ENCODE results near the gene HYAL2. TPM values are rescaled to one million over a fixed set of nuclear protein-coding genes. Genes with fewer than 3 reads are reported as not detected.

The HYAL2 gene
- total RNA-seq, 2 donors from 2014 or later = 86.5 to 87.5 TPM

DNA sequence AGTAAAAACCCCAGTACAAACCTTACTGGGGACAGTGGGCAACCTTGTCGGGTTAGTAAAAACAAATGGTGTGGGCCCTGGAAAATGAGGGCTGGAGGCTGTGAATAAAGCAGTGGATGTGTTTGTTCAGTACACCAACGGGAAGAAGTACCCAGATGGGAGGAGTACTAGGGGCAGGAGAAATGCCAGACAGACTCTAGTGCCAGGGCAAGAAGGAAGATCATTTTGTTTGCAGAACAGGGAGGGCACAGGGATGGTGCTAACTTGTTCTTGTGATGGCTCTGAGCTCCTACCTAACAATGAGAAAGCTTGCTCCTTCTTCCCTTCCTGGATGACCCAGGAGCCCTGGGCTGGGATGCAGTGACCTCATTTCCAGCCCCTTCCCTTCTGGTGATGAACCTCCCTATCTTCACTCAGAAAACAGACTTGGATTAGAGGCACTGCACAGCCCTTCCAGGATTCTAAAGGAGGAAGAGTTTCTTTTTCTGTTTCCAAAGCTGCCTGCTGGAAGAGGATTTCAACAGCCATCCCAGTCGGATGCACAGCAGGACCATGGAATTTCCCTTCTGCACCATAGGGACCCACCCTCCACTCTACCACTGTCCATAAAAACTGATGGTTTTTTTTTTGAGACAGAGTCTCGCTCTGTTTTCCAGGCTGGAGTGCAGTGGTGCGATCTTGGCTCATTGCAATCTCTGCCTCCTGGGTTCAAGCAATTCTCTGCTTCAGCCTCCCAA, 12.0 kb upstream of the HYAL2 start:
- Histone ChIP-seq H3K4me3 (peak overlapping the region; percentile 27), H3K27me3 (replicated peaks; ENCODE audit: insufficient read depth) (no peaks in the 10 kb centered on the region), H3K36me3 (peaks cover 28% of the 10 kb centered on the region), H3K4me1 (ENCODE audit: control insufficient read depth in 1 of 2, low read depth in 2 of 2) (peaks cover 39 to 55% of the 10 kb centered on the region in 2 donors), H3K27ac (peak overlapping the region; percentile 90 to 93), H3K9me3 (no peaks in the 10 kb centered on the region)
- TF ChIP-seq CTCF (IDR thresholded peaks at IDR 0.05) = no peak
- no peak for DNase-seq (ENCODE audit: low spot score)
- ATAC-seq (ENCODE audit: insufficient number of reproducible peaks, low FRiP score, low read depth) = no peak

DNA sequence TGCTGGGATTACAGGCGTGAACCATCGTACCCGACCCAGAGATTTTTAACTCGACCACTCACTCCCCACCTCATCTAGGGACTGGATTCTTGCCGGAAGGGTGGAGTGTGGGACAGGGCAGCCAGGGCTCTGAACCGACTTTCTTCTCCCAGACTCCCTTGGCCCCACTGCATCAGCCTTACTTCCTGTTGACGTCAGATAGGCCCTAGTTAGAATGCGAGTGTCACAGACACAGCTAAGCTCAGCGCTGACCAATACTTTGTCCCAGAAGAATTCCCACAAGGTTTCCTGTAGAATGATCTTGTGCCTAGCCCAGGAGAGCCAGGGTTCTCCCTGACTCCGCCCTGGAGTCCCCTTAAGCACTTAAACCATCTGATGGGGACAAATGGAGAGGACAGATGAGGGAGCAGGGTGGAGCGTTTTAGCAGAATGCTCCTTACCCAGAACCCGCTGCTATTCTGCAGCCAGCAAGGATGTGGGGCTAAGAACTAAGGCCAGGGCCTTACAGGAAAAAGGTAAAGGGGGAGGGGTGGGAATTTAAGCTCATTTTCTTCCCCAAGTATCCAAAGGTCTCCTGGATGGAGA, 11.3 kb upstream of the HYAL2 start:
- peak; percentile 32 for ATAC-seq (ENCODE audit: insufficient number of reproducible peaks, low FRiP score, low read depth)
- Histone ChIP-seq H3K27me3 (replicated peaks; ENCODE audit: insufficient read depth) (no peaks in the 10 kb centered on the region), H3K4me3 (peak overlapping the region; percentile 27), H3K9me3 (no peaks in the 10 kb centered on the region), H3K4me1 (ENCODE audit: control insufficient read depth in 1 of 2, low read depth in 2 of 2) (peaks cover 35 to 48% of the 10 kb centered on the region in 2 donors), H3K27ac (peak overlapping the region; percentile 90 to 93), H3K36me3 (peaks cover 29% of the 10 kb centered on the region)
- TF ChIP-seq CTCF (IDR thresholded peaks at IDR 0.05) = no peak
- no peak for DNase-seq (ENCODE audit: low spot score)

DNA sequence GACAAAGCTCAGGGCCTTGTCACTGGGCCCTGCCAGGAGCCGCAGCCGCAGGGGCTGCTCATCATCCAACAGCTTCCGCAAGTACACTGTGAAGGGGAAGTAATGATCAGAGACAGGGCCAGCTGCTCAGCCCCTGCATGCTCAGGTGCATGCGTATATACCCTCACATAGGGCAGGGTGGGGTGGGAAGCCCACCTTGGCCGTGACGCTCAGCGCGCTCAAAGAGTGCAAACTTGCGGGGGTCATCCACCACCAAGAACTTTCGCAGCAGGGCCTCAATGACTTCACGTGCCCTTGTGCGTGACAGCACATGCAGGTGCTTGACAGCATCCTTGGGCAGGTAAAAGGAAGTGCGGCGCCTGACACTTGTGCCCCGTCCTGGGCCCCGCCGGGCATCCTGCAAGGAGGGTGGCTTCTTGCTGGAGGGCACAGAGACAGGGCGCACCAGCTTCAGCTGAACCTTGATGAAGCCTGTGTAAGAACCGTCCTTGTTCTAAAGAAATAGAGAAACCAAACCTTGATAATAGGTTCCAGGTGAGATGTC, 8.9 kb upstream of the HYAL2 start:
- Histone ChIP-seq H3K4me3 (no peak overlapping the region), H3K9me3 (no peaks in the 10 kb centered on the region), H3K36me3 (peaks cover 29% of the 10 kb centered on the region), H3K4me1 (ENCODE audit: control insufficient read depth in 1 of 2, low read depth in 2 of 2) (peaks cover 41 to 52% of the 10 kb centered on the region in 2 donors), H3K27ac (no peak overlapping the region), H3K27me3 (replicated peaks; ENCODE audit: insufficient read depth) (no peaks in the 10 kb centered on the region)
- no peak for TF ChIP-seq CTCF (IDR thresholded peaks at IDR 0.05)
- no peak for ATAC-seq (ENCODE audit: insufficient number of reproducible peaks, low FRiP score, low read depth)
- no peak for DNase-seq (ENCODE audit: low spot score)

DNA sequence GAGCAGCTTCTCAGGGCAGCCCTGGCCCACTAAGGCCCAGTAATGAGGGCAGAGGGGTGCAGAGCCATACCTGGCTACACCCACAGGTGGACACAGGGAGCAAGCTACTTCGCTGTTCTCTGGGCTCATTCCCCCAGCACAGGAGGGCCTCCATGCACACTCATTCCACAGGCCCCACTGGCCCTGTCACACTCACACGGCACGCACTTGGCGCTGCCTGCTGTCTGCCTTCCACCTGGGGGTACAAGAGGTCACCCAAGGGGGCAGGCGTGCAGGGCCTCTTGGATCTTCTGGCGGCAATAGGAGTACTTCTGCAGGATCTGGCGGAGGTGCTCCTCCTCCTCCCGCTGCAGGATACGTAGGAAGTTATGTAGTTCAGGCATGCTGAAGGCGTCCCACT, 7.8 kb upstream of the HYAL2 start:
- Histone ChIP-seq H3K9me3 (no peaks in the 10 kb centered on the region), H3K4me1 (ENCODE audit: control insufficient read depth in 1 of 2, low read depth in 2 of 2) (peaks cover 31 to 41% of the 10 kb centered on the region in 2 donors), H3K27ac (no peak overlapping the region), H3K36me3 (peaks cover 36% of the 10 kb centered on the region), H3K4me3 (no peak overlapping the region), H3K27me3 (replicated peaks; ENCODE audit: insufficient read depth) (no peaks in the 10 kb centered on the region)
- ATAC-seq (ENCODE audit: insufficient number of reproducible peaks, low FRiP score, low read depth) = no peak
- no peak for TF ChIP-seq CTCF (IDR thresholded peaks at IDR 0.05)
- no peak for DNase-seq (ENCODE audit: low spot score)

- H3K4me3 ChIP-seq = peak within 1 kb of the TSS; percentile 90
- peak; percentile 95 for DNase-seq (ENCODE audit: low spot score)
- H3K9me3 ChIP-seq = no peaks in the 10 kb centered on the region
- no peak for TF ChIP-seq CTCF (IDR thresholded peaks at IDR 0.05)
- H3K4me1 ChIP-seq (ENCODE audit: control insufficient read depth in 1 of 2, low read depth in 2 of 2) = peaks cover 13 to 24% of the 10 kb centered on the region in 2 donors
- peaks cover 36% of the 10 kb centered on the region for H3K36me3 ChIP-seq
- peak within 1 kb of the TSS; percentile 65 to 80 for H3K27ac ChIP-seq
- peak; percentile 71 for ATAC-seq (ENCODE audit: insufficient number of reproducible peaks, low FRiP score, low read depth)
- H3K27me3 ChIP-seq (replicated peaks; ENCODE audit: insufficient read depth) = no peaks in the 10 kb centered on the region
Measured at GRCh38 chr3:50327943-50328691, 5.6 kb upstream of the HYAL2 start, which contains the start of gene TUSC2. TSS of gene TUSC2 (minus strand) at chr3:50328223. CDS start at chr3:50328099, 124 bp downstream.

Measured in thoracic aorta (tissue), 2 donors.